Left ventricle myocardium inferior (tissue), 1 donor: ENCODE data around the gene ABCG1. TPM values are rescaled to one million over a fixed set of nuclear protein-coding genes. Genes with fewer than 3 reads are reported as not detected.

Experiments used
- DNase-seq: peaks from one replicate; pipeline ENCODE4 v3.0.0-alpha.2; 2020
- H3K27ac ChIP-seq: fragments of 200-600 bp; replicated peaks from 2 replicates; pipeline ENCODE4 v1.8.0; 2021
- H3K27me3 ChIP-seq: fragments of 200-600 bp; 2 replicates; pipeline ENCODE4 v1.8.0; 2021; ENCODE audit warnings: low read depth
- H3K36me3 ChIP-seq: fragments of 200-600 bp; 2 replicates; pipeline ENCODE4 v1.8.0; 2021
- H3K4me1 ChIP-seq: fragments of 200-600 bp; 2 replicates; pipeline ENCODE4 v1.8.0; 2021
- H3K4me3 ChIP-seq: fragments of 200-600 bp; 2 replicates; pipeline ENCODE4 v1.8.0; 2021; ENCODE audit warnings: mild to moderate bottlenecking, moderate library complexity
- H3K9me3 ChIP-seq: fragments of 200-600 bp; replicated peaks from 2 replicates; pipeline ENCODE4 v1.8.0; 2021
- CTCF ChIP-seq: fragments of 200-600 bp; IDR thresholded peaks from 2 replicates; pipeline ENCODE4 v1.8.0; 2021; ENCODE audit warnings: antibody characterized with exemption, mild to moderate bottlenecking, borderline replicate concordance
- intact Hi-C: fragments of 100-400 bp; cut with micrococcal nuclease; formaldehyde crosslinking; loops from one replicate; pipeline ENCODE4 v1.11.0; 2022
- total RNA-seq: library from RNA; stranded (reverse); fragmentation: NEBNext Ultra II Directional; extraction: Animal tissue kit (Norgen Biotek cat#: 25700); gene quantifications from one replicate; pipeline ENCODE4 v1.2.1, GENCODE V29; 2021
- donor health status: DM: no; HTN: yes; CAD: no; lungs with severe emphysema.

ABCG1 gene
- total RNA-seq, 1 donor from 2014 or later, result 8.7 TPM

GRCh38 chr21:42320791-42321190 is 101.9 kb downstream of the ABCG1 start:
- Histone ChIP-seq H3K27ac (no peak overlapping the region), H3K9me3 (peaks cover 5% of the 10 kb centered on the region), H3K36me3 (no peaks in the 10 kb centered on the region), H3K4me3 (no peak overlapping the region), H3K27me3 (peaks cover 35% of the 10 kb centered on the region), H3K4me1 (no peaks in the 10 kb centered on the region)
- no peak for TF ChIP-seq CTCF
- intact Hi-C loops, result no loop called here
- DNase-seq, result no peak

- TF ChIP-seq CTCF, result no peak
- intact Hi-C loops, result no loop called here
- H3K4me1 ChIP-seq, result no peaks in the 10 kb centered on the region
- no peak overlapping the region for H3K27ac ChIP-seq
- no peak overlapping the region for H3K4me3 ChIP-seq
- peaks cover 7% of the 10 kb centered on the region for H3K9me3 ChIP-seq
- DNase-seq, result no peak
- H3K27me3 ChIP-seq, result peaks cover 37% of the 10 kb centered on the region
- no peaks in the 10 kb centered on the region for H3K36me3 ChIP-seq
Observed at GRCh38 chr21:42321231-42321630, 102.3 kb downstream of the ABCG1 start.

- no peak for DNase-seq
- Histone ChIP-seq H3K4me1 (no peaks in the 10 kb centered on the region), H3K36me3 (no peaks in the 10 kb centered on the region), H3K27me3 (peaks cover 37% of the 10 kb centered on the region), H3K27ac (no peak overlapping the region), H3K4me3 (no peak overlapping the region), H3K9me3 (peaks cover 7% of the 10 kb centered on the region)
- intact Hi-C loops, result no loop called here
- TF ChIP-seq CTCF, result no peak
Observed at GRCh38 chr21:42321845-42322244, 102.9 kb downstream of the ABCG1 start.

GRCh38 chr21:42324896-42325295 is 106.0 kb downstream of the ABCG1 start:
- Histone ChIP-seq H3K27ac (no peak overlapping the region), H3K27me3 (peaks cover 37% of the 10 kb centered on the region), H3K36me3 (no peaks in the 10 kb centered on the region), H3K4me1 (no peaks in the 10 kb centered on the region), H3K9me3 (peaks cover 13% of the 10 kb centered on the region), H3K4me3 (no peak overlapping the region)
- intact Hi-C loops, result no loop called here
- no peak for DNase-seq
- no peak for TF ChIP-seq CTCF

GRCh38 chr21:42330380-42331371 is 111.7 kb downstream of the ABCG1 start:
- Histone ChIP-seq H3K9me3 (peaks cover 29% of the 10 kb centered on the region), H3K27me3 (peaks cover 33% of the 10 kb centered on the region), H3K4me1 (no peaks in the 10 kb centered on the region), H3K27ac (no peak overlapping the region), H3K4me3 (no peak overlapping the region), H3K36me3 (no peaks in the 10 kb centered on the region)
- no peak for TF ChIP-seq CTCF
- intact Hi-C loops, result no loop called here
- DNase-seq, result no peak
